ENCODE measurements around the gene OR5L2.

DNA sequence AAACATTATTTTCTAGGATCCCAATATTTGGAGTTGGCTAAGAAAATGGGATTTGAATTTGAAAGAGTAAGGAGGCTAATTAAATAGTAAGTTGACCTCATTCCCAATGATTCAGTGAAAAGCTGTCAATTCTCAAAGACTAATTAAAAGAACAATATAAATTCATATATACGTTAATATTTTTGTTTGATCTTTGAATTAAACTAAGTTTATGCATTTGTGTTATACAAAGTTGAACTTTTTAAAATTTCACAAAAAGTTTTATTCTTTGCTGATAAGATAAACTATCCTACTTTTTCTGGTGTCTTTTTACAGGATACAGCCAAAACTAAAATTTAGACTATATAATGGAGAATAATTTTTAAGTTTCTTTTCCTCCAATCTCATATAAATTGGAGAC is 16.0 kb upstream of the OR5L2 start, which contains the start of gene OR5L1:
- TF ChIP-seq CTCF (IDR thresholded peaks at IDR 0.05) (no peak), POLR2A (IDR thresholded peaks at IDR 0.05) (no peak)

Data from thyroid gland (tissue), 4 donors.